ENCODE results near the gene FXYD7. TPM values are rescaled to one million over a fixed set of nuclear protein-coding genes. Genes with fewer than 3 reads are reported as not detected.
A peak's percentile ranks its signal among the peaks of the same experiment; 100 is the strongest.
"Not testable (repeated sequence)": the region's sequence is repeated elsewhere in the genome, so short reads cannot be mapped to it uniquely, and the experiment has no call there.

The FXYD7 gene
- total RNA-seq, 2 experiments from 2014 or later, result 0.77 to 0.93 TPM

GRCh38 chr19:35122687-35123551 is 20.1 kb upstream of the FXYD7 start:
- CTCF ChIA-PET, result interaction anchor here (1.4 to 2.9 kb wide), 2 partner anchors 56 to 79 kb away, joined by 4 to 11 read pairs; no protein-coding TSS in a partner anchor
- Mint-ChIP-seq H3K4me1 (ENCODE audit: low read depth) (peaks cover 15% of the 10 kb centered on the region), H3K36me3 (no peaks in the 10 kb centered on the region), H3K27ac (no peak overlapping the region), H3K4me3 (no peak overlapping the region), H3K27me3 (no peaks in the 10 kb centered on the region), H3K9me3 (no peaks in the 10 kb centered on the region)
- POLR2A ChIA-PET, result no interaction called here
- intact Hi-C loops (cut with micrococcal nuclease), result no loop called here
- no peak for DNase-seq

GRCh38 chr19:35123573-35123972 is 19.5 kb upstream of the FXYD7 start:
- Mint-ChIP-seq H3K9me3 (no peaks in the 10 kb centered on the region), H3K36me3 (no peaks in the 10 kb centered on the region), H3K4me3 (peak overlapping the region; percentile 71), H3K27me3 (no peaks in the 10 kb centered on the region), H3K27ac (no peak overlapping the region), H3K4me1 (ENCODE audit: low read depth) (peaks cover 15% of the 10 kb centered on the region)
- intact Hi-C loops (cut with micrococcal nuclease), result no loop called here
- ChIA-PET POLR2A (no interaction called here), CTCF (interaction anchor here (1.0 to 2.9 kb wide), 3 partner anchors 20 to 79 kb away, joined by 4 to 11 read pairs (median 6); no protein-coding TSS in a partner anchor)
- DNase-seq, result no peak

GRCh38 chr19:35124098-35125060 is 18.7 kb upstream of the FXYD7 start:
- Mint-ChIP-seq H3K27ac (peak overlapping the region; percentile 20), H3K36me3 (no peaks in the 10 kb centered on the region), H3K4me1 (ENCODE audit: low read depth) (peaks cover 15% of the 10 kb centered on the region), H3K4me3 (peak overlapping the region; percentile 71), H3K27me3 (no peaks in the 10 kb centered on the region), H3K9me3 (no peaks in the 10 kb centered on the region)
- CTCF ChIA-PET, result interaction anchor here (0.7 to 4.2 kb wide), 8 partner anchors 9 to 97 kb away, joined by 3 to 29 read pairs (median 5); partner anchors contain the start of genes FXYD5 and LGI4
- intact Hi-C loops (cut with micrococcal nuclease), result no loop called here
- POLR2A ChIA-PET, result interaction anchor here (0.8 kb wide), 1 partner anchor 43 kb away, joined by 3 read pairs; no protein-coding TSS in a partner anchor
- DNase-seq, result peak; percentile 92

DNA sequence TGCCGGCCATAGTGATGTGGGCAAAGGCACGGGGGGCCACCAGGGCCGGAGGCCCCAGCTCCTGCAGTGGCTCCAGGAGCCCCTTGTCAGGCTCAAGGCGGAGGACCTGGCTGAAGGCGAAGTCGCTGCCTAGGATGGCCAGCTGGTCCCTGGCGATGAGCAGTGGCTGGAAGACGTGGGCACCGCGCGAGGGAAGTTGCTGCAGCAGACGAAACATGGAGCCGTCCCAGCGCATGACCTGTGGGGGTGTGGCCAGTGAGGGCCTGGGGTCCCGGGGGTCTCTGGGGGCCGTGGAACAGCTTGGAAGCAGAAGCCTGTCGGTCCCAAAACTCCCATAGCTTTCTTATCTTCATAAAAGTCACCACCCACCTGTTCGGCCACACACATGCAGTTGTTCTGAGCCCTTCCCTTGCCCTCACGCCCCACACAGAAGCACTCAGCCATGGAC is 17.8 kb upstream of the FXYD7 start:
- H3K36me3 Mint-ChIP-seq, result no peaks in the 10 kb centered on the region
- H3K27ac Mint-ChIP-seq, result no peak overlapping the region
- H3K27me3 Mint-ChIP-seq, result no peaks in the 10 kb centered on the region
- peaks cover 15% of the 10 kb centered on the region for H3K4me1 Mint-ChIP-seq (ENCODE audit: low read depth)
- DNase-seq, result no peak
- intact Hi-C loops (cut with micrococcal nuclease), result no loop called here
- POLR2A ChIA-PET, result interaction anchor here (0.8 kb wide), 1 partner anchor 44 kb away, joined by 3 read pairs; no protein-coding TSS in a partner anchor
- CTCF ChIA-PET, result interaction anchor here (1.1 to 4.2 kb wide), 5 partner anchors 10 to 81 kb away, joined by 3 to 29 read pairs (median 6); partner anchors contain the start of genes FXYD5 and LGI4
- no peak overlapping the region for H3K4me3 Mint-ChIP-seq
- no peaks in the 10 kb centered on the region for H3K9me3 Mint-ChIP-seq

DNA sequence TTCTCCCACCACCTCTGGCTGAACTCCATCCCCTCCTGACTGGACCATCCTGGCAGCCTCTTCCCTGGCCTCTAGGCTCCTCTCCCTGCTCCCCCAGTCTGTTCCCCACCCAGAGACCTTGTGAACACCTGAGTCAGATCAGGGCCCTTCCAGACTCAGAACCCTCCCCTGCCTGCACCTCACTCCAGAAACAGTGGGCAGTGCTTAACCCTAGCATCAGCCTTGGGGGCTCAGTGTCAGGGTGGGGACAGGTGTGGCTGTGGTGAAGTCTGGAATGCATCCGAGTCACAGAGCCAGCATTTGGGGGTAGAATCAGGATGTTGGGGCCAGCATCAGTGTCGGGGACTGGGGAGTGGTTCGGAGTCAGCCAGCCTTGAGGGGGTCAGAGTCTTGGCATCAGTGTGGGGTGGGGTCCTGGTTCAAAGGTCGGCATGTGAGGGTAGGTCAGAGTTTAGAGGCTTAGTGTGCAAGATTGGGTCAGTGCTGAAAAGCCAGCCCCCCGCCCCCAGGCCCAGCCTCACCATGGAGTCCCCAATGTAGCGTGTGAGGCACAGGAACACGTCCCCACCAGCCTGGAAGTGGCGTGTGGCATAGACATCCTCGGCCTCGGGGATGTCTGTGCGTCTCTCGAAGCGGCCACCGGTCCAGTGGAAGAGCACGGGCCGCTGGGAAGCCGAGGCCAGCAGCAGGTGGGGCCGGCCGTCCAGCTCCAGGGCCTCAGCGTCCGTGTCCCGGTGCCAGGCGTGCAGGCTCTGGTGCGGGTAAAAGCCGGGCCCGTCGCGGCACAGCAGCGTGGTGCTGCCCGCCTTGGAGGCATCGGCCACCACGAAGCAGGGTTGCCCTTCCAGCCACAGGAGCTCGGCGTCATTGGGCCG is 17.1 kb upstream of the FXYD7 start:
- Mint-ChIP-seq H3K27ac (no peak overlapping the region), H3K27me3 (no peaks in the 10 kb centered on the region), H3K36me3 (no peaks in the 10 kb centered on the region), H3K4me3 (no peak overlapping the region), H3K4me1 (ENCODE audit: low read depth) (peaks cover 15% of the 10 kb centered on the region), H3K9me3 (no peaks in the 10 kb centered on the region)
- ChIA-PET CTCF (interaction anchor here (1.6 to 4.2 kb wide), 4 partner anchors 9 to 59 kb away, joined by 3 to 29 read pairs (median 12); partner anchors contain the start of genes FXYD3 and LGI4), POLR2A (no interaction called here)
- DNase-seq, result no peak
- intact Hi-C loops (cut with micrococcal nuclease), result no loop called here

GRCh38 chr19:35126624-35126959 is 16.5 kb upstream of the FXYD7 start:
- POLR2A ChIA-PET, result no interaction called here

DNA sequence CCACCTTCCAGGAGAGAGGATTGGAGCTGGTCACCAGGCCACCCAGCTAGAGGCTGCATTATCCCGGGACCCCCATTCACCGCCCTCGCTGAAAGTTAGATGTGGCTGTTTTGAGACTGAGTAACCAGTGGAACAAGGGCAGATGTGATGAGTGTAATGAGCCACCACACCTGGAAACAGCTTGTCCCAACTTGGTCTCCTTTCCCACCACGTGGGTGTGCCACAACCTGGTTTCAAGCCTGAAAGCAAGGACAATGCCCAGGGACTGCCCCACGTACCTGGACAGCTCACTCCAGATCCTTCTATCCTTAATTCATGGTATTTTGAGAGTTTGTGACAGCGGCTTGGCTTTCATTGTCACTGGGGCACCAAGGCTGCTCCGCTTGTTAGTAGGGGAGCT is 15.2 kb upstream of the FXYD7 start:
- CTCF ChIA-PET, result interaction anchor here (1.6 to 4.2 kb wide), 3 partner anchors 8 to 61 kb away, joined by 3 to 29 read pairs (median 12); partner anchors contain the start of genes FXYD3 and LGI4
- peaks cover 15% of the 10 kb centered on the region for H3K4me1 Mint-ChIP-seq (ENCODE audit: low read depth)

More at GRCh38 chr19:35126624-35126959, 16.5 kb upstream of the FXYD7 start:
- DNase-seq, result no peak
- intact Hi-C loops (cut with micrococcal nuclease), result no loop called here
- Mint-ChIP-seq H3K9me3 (no peaks in the 10 kb centered on the region), H3K36me3 (no peaks in the 10 kb centered on the region), H3K27ac (no peak overlapping the region), H3K4me1 (ENCODE audit: low read depth) (peaks cover 15% of the 10 kb centered on the region), H3K4me3 (no peak overlapping the region), H3K27me3 (no peaks in the 10 kb centered on the region)
- CTCF ChIA-PET, result interaction anchor here (1.6 to 4.2 kb wide), 3 partner anchors 9 to 60 kb away, joined by 3 to 29 read pairs (median 12); partner anchors contain the start of genes FXYD3 and LGI4

DNA sequence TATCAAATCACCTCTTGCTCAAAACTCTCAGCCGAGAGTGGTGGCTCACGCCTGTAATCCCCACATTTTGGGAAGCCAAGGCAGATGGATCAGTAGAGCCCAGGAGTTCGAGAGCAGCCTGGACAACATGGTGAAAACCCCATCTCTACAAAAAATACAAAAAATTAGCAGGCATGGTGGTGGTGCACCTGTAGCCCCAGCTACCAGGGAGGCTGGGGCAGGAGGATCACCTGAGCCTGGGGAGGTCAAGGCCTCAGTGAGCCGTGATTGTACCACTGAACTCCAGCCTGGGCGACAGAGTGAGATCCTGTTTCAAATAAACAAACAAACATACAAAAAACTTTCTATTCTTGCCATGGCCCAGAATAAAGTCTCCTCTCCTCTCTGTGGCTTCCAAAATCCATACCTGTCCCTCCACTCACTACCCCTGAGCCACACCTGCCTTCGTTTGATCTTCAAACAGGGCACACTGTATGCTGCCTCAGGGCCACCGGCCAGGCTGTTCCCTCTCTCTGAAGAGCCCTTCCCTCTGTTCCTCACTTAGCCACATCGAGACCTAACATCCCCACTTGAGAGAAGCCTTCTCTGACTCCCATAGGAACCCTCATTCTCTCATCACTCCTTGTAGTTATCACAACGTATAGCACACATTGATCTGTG is 14.5 kb upstream of the FXYD7 start:
- Mint-ChIP-seq H3K4me3 (no peak overlapping the region), H3K27me3 (no peaks in the 10 kb centered on the region), H3K4me1 (ENCODE audit: low read depth) (peaks cover 15% of the 10 kb centered on the region), H3K27ac (no peak overlapping the region), H3K36me3 (no peaks in the 10 kb centered on the region), H3K9me3 (no peaks in the 10 kb centered on the region)
- DNase-seq, result no peak
- ChIA-PET CTCF (interaction anchor here (2.6 kb wide), 1 partner anchor 13 kb away, joined by 12 read pairs; the partner anchor contains the start of gene FXYD3), POLR2A (no interaction called here)
- intact Hi-C loops (cut with micrococcal nuclease), result no loop called here

More for the DNA sequence above, 15.2 kb upstream of the FXYD7 start:
- no peaks in the 10 kb centered on the region for H3K36me3 Mint-ChIP-seq
- no peak overlapping the region for H3K4me3 Mint-ChIP-seq
- intact Hi-C loops (cut with micrococcal nuclease), result no loop called here
- no peaks in the 10 kb centered on the region for H3K9me3 Mint-ChIP-seq
- POLR2A ChIA-PET, result no interaction called here
- H3K27me3 Mint-ChIP-seq, result no peaks in the 10 kb centered on the region
- no peak for DNase-seq
- no peak overlapping the region for H3K27ac Mint-ChIP-seq

GRCh38 chr19:35129724-35130274 is 13.3 kb upstream of the FXYD7 start:
- H3K9me3 Mint-ChIP-seq; DNase-seq; intact Hi-C loops (cut with micrococcal nuclease); CTCF ChIA-PET; POLR2A ChIA-PET; H3K4me3 Mint-ChIP-seq; H3K27me3 Mint-ChIP-seq; H3K27ac Mint-ChIP-seq; H3K36me3 Mint-ChIP-seq; H3K4me1 Mint-ChIP-seq (ENCODE audit: low read depth): not testable (repeated sequence)

- Mint-ChIP-seq H3K4me3 (no peak overlapping the region), H3K9me3 (no peaks in the 10 kb centered on the region), H3K4me1 (ENCODE audit: low read depth) (peaks cover 3% of the 10 kb centered on the region), H3K27me3 (no peaks in the 10 kb centered on the region), H3K36me3 (no peaks in the 10 kb centered on the region), H3K27ac (no peak overlapping the region)
- intact Hi-C loops (cut with micrococcal nuclease), result no loop called here
- no peak for DNase-seq
- CTCF ChIA-PET, result interaction anchor here (0.8 kb wide), 1 partner anchor 10 kb away, joined by 3 read pairs; no protein-coding TSS in a partner anchor
- POLR2A ChIA-PET, result no interaction called here
Measured at GRCh38 chr19:35130761-35131720, 12.0 kb upstream of the FXYD7 start.
